ENCODE results near the gene MZT1.
"Not testable (repeated sequence)": the region's sequence is repeated elsewhere in the genome, so short reads cannot be mapped to it uniquely, and the experiment has no call there.

The MZT1 gene, protein sequence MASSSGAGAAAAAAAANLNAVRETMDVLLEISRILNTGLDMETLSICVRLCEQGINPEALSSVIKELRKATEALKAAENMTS

DNA sequence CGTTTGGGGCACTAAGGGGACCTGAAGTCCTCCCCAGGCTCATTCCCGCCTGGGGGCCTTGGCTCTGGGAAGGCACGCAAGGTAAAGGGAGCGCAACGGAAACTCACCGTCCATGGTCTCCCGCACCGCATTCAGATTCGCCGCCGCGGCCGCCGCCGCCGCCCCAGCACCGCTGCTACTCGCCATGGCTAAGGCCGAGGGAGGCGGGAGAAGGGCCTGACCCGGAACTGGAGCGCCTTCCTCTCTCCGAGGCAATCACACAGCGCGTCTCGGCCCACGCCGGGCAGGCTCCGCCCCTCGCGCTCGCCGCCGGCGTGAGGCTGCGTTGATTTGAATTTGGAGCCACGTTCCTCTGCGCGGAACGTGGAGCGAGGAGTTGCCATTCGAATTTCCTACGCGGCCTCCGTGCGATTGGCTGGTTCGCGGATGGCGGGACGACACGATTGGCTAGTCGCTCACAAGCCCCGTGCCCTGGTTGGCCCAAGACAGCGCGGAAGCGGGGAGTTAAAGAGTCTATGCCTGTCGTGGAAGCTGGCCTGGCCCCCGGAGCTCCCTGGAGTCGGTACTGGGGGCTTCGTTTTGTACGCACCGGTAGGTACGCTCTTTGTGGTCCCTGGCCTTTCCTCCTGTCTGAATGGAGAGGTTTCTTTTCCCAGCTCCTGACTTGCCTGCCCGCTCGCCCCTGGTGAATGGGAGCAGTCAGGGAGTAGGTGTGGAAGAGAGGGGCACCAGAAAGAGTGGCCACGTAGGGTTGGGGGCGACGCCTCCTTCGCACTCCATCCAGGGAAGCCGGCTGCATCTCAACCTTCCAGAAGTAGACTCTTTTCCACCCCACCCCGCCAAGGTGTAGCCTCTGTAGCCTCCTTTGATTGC, at the start of gene MZT1, which contains the start of gene BORA:
Gene MZT1 (minus strand): TSS at position 213 of the 873 bp plus-strand sequence. CDS start 27 bp downstream, at position 186.
Gene BORA (plus strand): TSS at position 507 of the 873 bp plus-strand sequence. CDS start 1,018 bp downstream, outside the sequence.
- peak; percentile 99 for FAIRE-seq
- DNase-seq (ENCODE audit: insufficient read length, low spot score): peak; percentile 68

DNA sequence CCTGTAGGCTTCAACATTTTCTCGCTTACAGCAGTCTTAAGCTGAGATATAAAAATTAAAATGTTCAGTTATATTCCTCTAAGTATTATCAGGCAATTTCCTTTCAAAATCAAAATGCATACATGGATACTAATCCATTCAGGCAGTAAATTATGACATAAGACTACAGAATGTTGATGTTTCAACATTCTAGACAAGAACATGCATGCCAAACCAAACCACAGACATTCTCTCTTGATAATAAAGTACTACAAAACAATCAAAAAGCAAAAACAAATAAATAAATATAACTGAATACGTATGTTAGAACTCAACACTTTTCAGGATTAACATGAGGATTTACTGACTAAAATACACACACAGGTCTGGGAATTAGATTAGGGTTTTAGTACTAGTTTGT, 46.6 kb upstream of the MZT1 start:
- FAIRE-seq (no peak), DNase-seq (ENCODE audit: insufficient read length, low spot score) (no peak)

DNA sequence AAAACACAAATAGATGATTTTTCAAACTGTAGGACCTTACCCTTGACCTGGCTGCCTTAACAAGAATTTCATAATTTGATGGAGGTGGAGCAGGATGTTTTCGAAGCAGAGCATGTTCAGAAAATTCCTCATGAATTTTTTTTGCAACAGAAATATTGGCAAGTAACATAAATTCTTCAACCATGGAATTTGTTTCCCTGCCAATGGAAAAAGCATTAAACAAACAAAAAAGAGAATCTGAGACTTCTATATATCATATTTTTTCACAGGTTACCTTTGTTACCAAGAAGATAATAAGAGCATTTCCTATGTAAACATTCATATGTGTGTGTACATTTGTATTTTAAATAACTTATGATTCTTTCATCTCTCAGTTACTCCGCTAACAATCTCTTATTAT, 36.0 kb upstream of the MZT1 start:
- DNase-seq (ENCODE audit: insufficient read length, low spot score): no peak
- no peak for FAIRE-seq

DNA sequence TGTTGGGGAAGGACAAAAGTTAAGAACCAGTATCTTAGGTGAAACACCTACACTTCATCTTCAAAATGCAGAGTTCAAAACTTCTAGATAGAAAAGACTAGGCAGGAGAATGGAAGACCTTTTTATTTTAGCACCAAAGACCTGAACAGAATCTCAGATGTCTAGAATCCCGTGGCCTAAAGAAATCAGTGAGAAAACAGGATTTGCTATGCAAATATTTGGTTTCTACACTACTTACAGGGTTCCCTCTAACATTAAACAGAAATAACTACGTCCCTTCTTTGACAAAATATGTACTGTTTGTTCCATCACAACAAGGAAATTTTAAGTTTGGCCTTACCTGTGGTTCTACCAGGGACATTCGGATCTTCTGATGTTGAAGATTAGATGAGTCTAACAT, 32.8 kb upstream of the MZT1 start:
- FAIRE-seq (peak; percentile 73), DNase-seq (ENCODE audit: insufficient read length, low spot score) (no peak)

DNA sequence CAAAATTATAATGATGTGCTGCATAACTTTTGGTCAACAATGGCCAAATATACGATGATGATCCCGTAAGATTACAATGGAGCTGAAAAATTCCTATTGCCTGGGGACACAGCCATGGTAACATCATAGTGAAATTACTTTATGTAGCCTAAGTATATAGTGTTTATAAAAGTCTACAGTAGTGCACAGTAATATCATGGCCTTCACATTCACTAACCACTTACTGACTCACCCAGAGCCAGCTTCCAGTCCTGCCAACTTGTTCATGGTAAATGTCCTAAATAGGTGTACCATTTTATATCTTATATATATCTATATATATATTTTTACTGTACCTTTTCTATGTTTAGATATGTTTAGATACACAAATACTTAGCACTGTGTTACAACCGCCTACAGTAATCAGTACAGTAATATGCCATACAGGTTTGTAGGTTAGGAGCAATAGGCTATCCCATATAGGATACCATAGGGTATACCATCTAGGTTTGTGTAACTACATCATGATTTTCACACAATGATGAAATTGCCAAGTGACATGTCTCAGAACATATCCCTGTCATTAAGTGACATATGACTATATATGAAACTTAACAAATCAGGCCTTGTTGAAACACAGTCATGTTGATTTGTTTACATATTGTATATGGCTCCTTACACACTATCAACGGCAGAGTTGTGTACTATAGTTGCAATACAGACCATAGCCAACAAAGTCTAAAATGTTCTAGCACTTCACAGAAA, 30.5 kb upstream of the MZT1 start:
- FAIRE-seq (no peak), DNase-seq (ENCODE audit: insufficient read length, low spot score) (no peak)

DNA sequence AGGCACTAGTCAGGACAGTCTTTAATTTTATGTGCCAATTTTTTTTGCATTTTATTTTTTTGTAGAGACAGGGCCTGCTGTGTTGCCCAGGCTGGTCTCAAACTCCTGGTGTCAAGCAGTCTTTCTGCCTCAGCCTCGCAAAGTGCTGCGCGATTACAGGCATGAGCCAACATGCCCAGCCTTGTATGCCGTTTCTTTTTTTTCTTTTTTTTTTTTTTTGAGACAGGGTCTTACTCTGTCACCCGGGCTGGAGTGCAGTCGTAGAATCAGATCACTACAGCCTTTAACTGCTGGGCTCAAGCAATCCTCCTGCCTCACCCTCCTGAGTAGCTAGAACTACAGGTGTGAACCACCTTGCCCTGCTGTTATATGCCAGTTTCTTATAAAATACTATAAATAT, 26.7 kb upstream of the MZT1 start:
- DNase-seq (ENCODE audit: insufficient read length, low spot score) (no peak), FAIRE-seq (no peak)

DNA sequence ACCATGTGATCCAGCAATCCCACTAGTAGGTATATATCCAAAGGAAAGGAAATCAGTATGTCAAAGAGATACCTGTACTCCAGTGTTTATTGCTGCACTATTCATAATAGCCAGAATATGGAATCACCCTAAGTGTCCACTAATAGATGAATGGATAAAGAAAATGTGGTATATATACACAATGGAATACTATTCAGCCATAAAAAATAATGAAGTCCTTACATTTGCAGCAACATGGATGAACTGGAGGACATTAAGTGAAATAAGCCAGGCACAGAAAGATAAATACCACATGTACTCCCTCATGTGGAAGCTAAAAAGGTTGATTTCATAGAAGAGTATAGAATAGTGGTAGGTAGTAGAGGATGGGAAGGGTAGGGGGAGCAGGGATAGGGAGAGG, 23.8 kb upstream of the MZT1 start:
- no peak for DNase-seq (ENCODE audit: insufficient read length, low spot score)
- no peak for FAIRE-seq

DNA sequence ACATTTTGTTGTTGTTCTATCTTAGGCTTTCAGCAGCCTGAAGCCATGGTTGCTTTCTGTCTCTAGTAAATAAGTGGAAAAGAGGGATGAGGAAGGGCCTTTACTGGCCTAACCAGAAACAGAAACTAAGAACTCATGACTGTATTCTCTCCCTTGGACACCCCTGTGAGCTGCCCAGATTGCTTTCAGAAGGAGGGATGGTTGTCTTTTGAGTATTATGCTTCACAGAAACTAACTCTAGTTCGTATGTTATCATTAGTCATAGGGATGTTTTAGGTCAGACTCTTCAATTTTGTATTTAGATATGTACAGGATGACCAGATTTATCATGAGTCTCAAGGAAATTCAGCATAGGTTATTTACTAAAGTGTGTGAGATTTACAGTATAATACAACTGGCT, 17.8 kb upstream of the MZT1 start:
- no peak for DNase-seq (ENCODE audit: insufficient read length, low spot score)
- FAIRE-seq: peak; percentile 4

DNA sequence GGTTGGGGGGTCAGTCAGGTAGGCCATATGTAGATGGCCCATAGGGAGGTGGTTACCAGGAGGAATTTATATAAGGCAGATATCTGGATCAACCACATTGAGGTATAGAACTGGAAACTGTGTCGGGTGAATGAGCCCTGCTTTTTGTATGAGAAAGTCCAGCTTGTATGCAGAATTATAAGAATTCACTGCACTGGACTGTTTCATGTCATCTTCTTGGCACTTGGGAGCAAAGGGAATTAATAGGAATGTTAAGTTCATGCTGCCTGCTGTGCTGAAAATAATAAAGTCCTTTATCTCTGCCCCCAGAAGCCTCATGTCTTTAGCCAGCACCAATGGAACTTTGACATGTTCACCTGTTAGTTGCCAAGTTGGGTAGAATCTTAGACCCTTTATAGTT, 12.6 kb upstream of the MZT1 start:
- FAIRE-seq: no peak

DNA sequence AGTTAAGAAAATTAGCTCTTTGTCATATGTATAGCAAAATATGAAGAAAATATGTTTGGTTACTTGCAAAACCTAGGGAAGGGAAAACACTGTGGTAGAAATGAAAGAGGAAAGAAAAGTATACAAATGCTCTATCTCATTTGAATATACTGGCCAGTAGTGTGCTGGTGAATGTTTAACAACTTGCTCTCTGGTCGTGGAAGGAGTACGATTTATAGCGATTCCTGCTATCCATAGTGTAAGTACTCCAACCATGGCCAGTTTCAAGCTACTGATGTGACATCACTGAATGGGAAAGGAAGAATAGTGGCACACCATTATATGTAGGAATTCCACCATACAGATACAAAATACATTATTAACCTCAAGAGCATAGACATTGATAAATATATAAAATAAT, 9.6 kb upstream of the MZT1 start:
- FAIRE-seq (no peak), DNase-seq (ENCODE audit: insufficient read length, low spot score) (no peak)

More for the DNA sequence above, 12.6 kb upstream of the MZT1 start:
- DNase-seq (ENCODE audit: insufficient read length, low spot score): no peak

DNA sequence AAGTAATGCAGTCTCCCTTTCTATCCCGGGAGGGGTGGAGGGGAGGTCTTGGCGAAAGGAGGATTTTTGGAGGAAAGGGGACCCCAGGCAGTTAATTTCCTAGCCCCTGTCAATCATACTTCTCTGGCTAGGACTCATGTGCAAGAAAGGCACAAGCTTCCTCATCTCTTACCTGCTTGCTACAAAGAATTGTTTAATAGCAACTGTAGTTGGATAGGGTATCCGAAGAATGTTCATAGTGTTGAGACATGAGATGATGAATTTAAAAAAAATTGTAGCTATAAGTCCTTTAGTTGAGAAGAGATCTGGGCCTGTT, 819 bp upstream of the MZT1 start:
- peak; percentile 73 for FAIRE-seq

DNA sequence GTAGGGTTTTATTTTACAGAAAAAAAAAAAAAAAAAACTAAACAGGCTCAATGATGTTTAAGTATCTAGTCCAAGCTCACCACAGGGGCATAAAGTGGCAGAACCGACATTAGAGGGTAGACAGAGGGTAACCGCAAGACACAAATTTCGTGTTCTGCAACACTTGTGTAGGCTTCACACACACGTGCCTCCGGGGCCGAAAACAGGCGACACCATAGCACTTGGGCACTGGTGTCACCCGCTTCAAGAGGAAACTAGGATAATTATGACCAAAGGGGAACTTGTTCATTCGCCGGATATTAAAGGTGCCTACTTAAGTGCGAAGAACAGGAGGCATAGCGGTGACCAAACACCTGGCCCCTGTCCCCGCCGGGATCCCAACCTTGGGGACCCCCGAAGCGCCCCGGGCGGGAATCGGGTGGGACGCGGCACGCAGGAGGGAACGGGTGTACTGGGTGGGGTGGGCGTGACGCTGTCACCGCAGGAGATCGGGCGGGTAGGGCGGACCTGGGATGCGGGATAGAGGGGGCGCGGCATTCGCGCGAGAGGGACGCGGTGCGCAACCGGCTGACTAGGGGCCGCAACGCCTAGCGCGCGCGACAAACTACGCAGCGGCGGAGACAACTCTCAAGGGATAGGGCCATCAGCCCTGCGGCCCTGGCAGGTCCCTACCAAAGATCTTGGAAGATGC, 558 bp downstream of the MZT1 start:
- FAIRE-seq (peak; percentile 21), DNase-seq (ENCODE audit: insufficient read length, low spot score) (no peak)

More for the DNA sequence above, 819 bp upstream of the MZT1 start:
- no peak for DNase-seq (ENCODE audit: insufficient read length, low spot score)

DNA sequence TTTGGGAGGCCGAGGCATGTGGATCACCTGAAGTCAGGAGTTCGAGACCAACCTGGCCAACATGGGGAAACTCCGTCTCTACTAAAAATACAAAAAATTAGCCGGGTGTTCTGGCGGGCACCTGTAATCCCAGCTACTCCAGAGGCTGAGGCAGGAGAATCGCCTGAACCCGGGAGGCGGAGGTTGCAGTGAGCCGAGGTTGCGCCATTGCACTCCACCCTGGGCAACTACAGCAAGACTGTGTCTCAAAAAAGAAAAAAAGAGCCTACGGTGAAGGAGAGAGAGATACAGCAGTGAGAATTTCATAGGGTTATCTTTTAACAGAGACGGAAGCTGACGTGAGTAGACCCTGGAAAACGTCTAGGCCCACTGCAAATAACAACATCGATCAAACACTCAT, 1.2 kb downstream of the MZT1 start:
- not testable (repeated sequence) for FAIRE-seq; DNase-seq (ENCODE audit: insufficient read length, low spot score)

DNA sequence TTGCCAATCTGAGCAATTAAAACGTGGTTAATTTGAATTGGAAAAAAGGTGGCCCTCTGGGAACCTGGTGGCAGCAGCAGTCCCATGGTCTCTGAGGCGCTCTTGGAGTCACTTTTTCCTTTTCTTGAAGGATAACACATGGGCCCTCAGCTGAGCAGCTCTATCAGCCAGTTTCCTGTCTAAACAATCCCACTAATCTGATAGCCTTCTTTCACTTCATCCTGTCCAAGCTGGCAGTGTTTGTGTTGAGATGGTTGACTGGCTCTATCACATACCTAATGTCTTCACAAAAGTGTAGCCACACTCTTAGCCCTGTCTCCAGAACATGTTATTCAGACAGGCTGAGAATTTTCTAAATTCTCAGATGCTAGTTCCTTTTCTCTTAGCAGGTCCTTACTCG, 10.7 kb downstream of the MZT1 start:
- DNase-seq (ENCODE audit: insufficient read length, low spot score): no peak
- FAIRE-seq: no peak

DNA sequence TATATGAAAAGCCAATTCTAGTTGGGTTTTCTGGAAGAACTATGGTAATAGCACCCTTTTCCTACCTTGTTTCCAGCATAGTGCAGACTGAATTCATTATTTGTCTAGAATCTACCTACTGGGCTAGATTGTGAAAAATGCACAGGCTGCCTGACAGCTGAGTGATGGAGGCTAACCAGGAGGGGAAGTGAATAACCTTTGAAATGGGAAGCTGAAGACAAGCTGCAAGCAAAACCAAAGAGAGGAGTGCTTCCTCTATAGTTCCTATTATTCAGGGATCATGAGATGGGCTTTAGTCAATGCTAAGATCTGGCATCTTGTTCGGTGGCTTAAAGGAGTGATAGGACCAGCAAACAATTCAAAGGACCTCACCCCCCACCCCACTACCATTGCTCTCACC, 26.9 kb downstream of the MZT1 start:
- FAIRE-seq: no peak
- DNase-seq (ENCODE audit: insufficient read length, low spot score): no peak

DNA sequence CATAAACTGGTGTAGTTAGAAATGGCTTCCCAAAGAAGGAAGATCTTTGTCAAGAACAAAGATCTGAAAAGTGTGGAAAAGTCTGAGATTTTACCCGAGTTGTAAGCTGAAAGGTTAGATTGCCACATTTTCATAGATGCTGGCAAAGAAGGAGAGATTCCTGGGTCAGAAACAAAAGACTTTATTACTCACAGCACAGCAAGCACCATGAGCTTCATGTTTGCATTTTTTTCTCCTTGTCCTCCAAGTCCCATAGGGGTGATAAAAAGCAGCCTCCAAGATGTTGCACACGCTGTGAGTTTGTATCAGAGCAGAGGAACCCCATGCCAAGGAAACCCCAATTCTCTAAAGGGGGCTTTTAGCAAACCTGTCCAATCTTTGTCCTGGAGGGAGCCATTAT, 29.3 kb downstream of the MZT1 start:
- no peak for DNase-seq (ENCODE audit: insufficient read length, low spot score)
- no peak for FAIRE-seq

DNA sequence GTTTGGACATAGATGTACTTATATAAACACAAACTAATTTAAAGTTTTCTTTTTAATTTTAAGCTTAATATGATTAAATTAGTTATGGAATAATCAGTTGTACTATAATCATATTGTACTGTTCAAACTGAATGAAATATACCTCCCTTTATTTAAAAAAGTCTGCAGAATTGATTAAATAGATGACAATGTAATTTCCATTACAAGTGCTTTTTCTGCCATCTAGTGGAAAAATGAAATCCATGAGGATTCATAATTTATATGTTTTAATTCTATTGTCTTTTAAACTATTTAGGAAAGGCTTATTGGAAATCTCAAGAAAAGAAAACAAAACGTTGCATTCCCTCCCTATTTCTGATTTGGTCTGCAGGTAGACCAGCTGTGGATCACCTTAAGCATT, 30.9 kb downstream of the MZT1 start:
- DNase-seq (ENCODE audit: insufficient read length, low spot score): no peak
- no peak for FAIRE-seq

DNA sequence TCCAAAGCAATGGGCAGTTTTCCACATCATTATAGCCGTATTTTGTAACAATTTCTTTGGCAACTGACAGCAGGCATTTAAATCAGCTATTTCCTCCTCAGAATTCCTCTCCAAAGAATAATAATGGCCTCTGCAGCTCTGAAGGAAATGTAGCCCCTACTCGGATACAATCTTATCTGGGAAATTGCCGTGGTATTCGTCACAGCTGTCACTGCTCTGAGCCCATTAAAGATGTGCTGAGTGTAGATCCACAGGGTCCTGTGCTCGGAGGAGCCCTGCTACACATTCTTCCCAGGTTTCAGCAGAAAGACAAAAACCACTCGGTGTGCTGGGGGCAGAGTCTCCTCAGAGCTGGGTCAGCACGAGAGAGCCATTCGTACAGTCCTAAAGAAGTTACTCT, 33.1 kb downstream of the MZT1 start:
- no peak for FAIRE-seq
- no peak for DNase-seq (ENCODE audit: insufficient read length, low spot score)

DNA sequence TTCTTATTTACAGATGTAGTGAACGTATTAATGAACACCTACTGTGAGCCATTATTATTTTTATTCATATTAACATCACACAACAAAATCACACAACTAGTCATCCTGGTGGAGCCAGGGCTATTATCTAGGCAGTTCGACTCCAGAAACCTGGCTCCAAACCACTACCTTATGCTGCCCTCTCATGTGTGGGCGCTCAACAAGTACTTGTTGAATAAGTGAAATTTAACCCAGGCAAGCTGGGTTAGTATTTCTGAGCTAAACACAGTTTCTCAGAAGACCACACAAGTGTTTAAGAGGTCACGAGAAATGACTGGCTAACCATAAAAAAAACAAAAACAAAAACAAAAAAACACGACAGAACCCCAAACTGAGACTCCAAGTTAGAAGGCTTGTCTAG, 33.6 kb downstream of the MZT1 start:
- FAIRE-seq: no peak

DNA sequence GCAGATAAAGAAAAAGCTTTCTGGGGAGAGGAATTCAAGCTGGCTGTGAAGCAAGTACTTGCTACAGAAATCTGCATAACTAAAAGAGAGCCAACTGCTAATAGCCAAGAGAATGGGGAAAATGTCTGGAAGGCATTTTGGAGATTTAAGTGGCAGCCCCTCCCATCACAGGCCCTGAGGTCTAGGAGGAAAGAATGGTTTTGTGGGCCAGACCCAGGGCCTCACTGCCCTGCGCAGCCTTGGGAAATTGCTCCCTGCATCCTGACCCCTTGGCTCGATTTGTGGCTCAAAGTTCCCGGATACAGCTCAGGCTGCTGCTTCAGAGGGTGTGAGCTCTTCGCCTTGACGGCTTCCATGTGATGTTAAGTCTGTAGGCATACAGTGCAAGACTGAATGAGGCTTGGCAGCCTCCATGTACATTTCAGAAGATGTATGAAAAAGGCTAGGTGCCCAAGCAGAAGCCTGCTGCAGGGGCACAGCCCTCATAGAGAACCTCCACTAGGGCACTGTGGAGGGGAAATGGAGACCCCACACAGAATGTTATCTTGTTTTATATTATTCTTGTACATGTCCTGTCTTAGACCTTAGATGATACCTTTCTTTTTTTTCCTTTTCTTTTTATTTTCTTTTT, 34.4 kb downstream of the MZT1 start:
- DNase-seq (ENCODE audit: insufficient read length, low spot score) (no peak), FAIRE-seq (no peak)

More for the DNA sequence above, 33.6 kb downstream of the MZT1 start:
- no peak for DNase-seq (ENCODE audit: insufficient read length, low spot score)

Data from GM19239 (cell line).